ENCODE data around the gene PPP2R5D. TPM values are rescaled to one million over a fixed set of nuclear protein-coding genes. Genes with fewer than 3 reads are reported as not detected.
A peak's percentile ranks its signal among the peaks of the same experiment; 100 is the strongest.

PPP2R5D gene
- total and polyA plus RNA-seq, 2 of the 8 experiments (the other 6 are each of a cell fraction or from before 2014, with no cell fraction given): 52.1 to 55.7 TPM

GRCh38 chr6:43058531-43058930, 74.2 kb downstream of the PPP2R5D start:
- H4K91ac ChIP-seq (replicated peaks; ENCODE audit: insufficient read length, low read length): no peak overlapping the region
- H3K14ac ChIP-seq (ENCODE audit: insufficient read length): no peak overlapping the region
- no peaks in the 10 kb centered on the region for H3K9me3 ChIP-seq (ENCODE audit: insufficient read depth in 2 of 2, low read depth in 1 of 2, low read length in 1 of 2)
- H2BK12ac ChIP-seq (ENCODE audit: low read depth, low read length): no peak overlapping the region
- peak overlapping the region; percentile 83; the same call in 1 of the 2 replicates for H3K27ac ChIP-seq (ENCODE audit: low read depth, low read length)
- no peak overlapping the region for H2BK20ac ChIP-seq (ENCODE audit: low read length)
- peak overlapping the region; percentile 82 to 92 (median 91); a peak in 6 of 7 replicates for H3K9ac ChIP-seq (replicated peaks in 1 of 4; ENCODE audit: extremely low read depth in 1 of 4, low read depth in 3 of 4, low read length in 3 of 4)
- no peaks in the 10 kb centered on the region for H4K20me1 ChIP-seq (replicated peaks in 1 of 2; ENCODE audit: control insufficient read depth in 1 of 2, insufficient read depth in 2 of 2, low read length in 2 of 2)
- no peak overlapping the region; the same call in 1 of the 2 replicates for H2AK5ac ChIP-seq (ENCODE audit: low read depth, low read length)
- H2BK15ac ChIP-seq (ENCODE audit: low read length): no peak overlapping the region
- peak overlapping the region; percentile 74 to 92 for H3K4me2 ChIP-seq (ENCODE audit: insufficient read depth in 1 of 2, low read depth in 2 of 2, low read length in 2 of 2)
- H3K27me3 ChIP-seq (replicated peaks in 1 of 4; ENCODE audit: control insufficient read depth in 3 of 4, extremely low read depth in 1 of 4, insufficient read depth in 3 of 4, low read length in 3 of 4): no peaks in the 10 kb centered on the region
- no peak for FAIRE-seq
- no peak overlapping the region for H3K18ac ChIP-seq (ENCODE audit: extremely low read depth, low read length)
- peaks cover 10% of the 10 kb centered on the region; the same call in 1 of the 2 replicates for H3K23me2 ChIP-seq (ENCODE audit: low read depth, low read length)
- H3K56ac ChIP-seq (replicated peaks; ENCODE audit: insufficient read length, low read depth, low read length): no peak overlapping the region
- 88% methylated on average over 1 of the region's 1 CpG; no CpG with 5 or more reads in 1 of the 2 experiments for WGBS, 2 experiments (ENCODE audit: extremely low coverage in 1 of 2, insufficient coverage in 1 of 2, insufficient read length in 1 of 2, insufficient replicate concordance in 2 of 2, low coverage in 1 of 2, low lambda C conversion rate in 2 of 2, missing lambda C conversion rate in 1 of 2)
- H3K79me2 ChIP-seq (ENCODE audit: control insufficient read depth in 1 of 2, insufficient read depth in 2 of 2, low read length in 2 of 2): peaks cover 6 to 16% of the 10 kb centered on the region in 2 experiments; a peak in 3 of 4 replicates
- TF ChIP-seq SUZ12 (IDR thresholded peaks at IDR 0.05; ENCODE audit: low read length) (no peak), JUN (IDR thresholded peaks at IDR 0.05; ENCODE audit: low read depth, low read length) (no peak)
- H3K23ac ChIP-seq (ENCODE audit: insufficient read length): no peak overlapping the region
- H4K5ac ChIP-seq (ENCODE audit: insufficient read length, low read depth, low read length): no peak overlapping the region
- peaks cover 3 to 16% (median 11%) of the 10 kb centered on the region in 4 experiments; a peak in 6 of 8 replicates for H3K36me3 ChIP-seq (ENCODE audit: control insufficient read depth in 2 of 4, insufficient read depth in 4 of 4, low read length in 3 of 4)
- no peak overlapping the region for H2AFZ ChIP-seq (ENCODE audit: low read length)
- peaks cover 4 to 12% (median 5%) of the 10 kb centered on the region in 4 experiments; a peak in 5 of 7 replicates for H3K4me1 ChIP-seq (replicated peaks in 1 of 4; ENCODE audit: control insufficient read depth in 3 of 4, insufficient read depth in 4 of 4, low read length in 3 of 4)
- no peak overlapping the region for H2BK5ac ChIP-seq (ENCODE audit: low read depth, low read length)
- CTCF ChIA-PET (ENCODE audit: partially characterized antibody): interaction anchor here (0.7 to 3.1 kb wide), 6 partner anchors 8 to 87 kb away, joined by 3 to 20 read pairs (median 4); no protein-coding TSS in a partner anchor
- H3K4ac ChIP-seq (replicated peaks; ENCODE audit: insufficient read length, low read depth, low read length): no peak overlapping the region
- POLR2A ChIA-PET (ENCODE audit: partially characterized antibody): interaction anchor here (1.0 to 3.5 kb wide), 17 partner anchors 9 to 171 kb away, joined by 3 to 19 read pairs (median 5); partner anchors contain the start of genes DNPH1, KLHDC3, MEA1 and PEX6
- peaks cover 14% of the 10 kb centered on the region for H3K79me1 ChIP-seq (ENCODE audit: low read depth, low read length)
- H2BK120ac ChIP-seq (replicated peaks; ENCODE audit: low read depth, low read length): no peak overlapping the region
- no peak for DNase-seq (ENCODE audit: low read depth in 1 of 2, low spot score in 2 of 2)
- peak overlapping the region; percentile 90 to 99 (median 98) for H3K4me3 ChIP-seq (ENCODE audit: extremely low read depth in 1 of 4, insufficient read depth in 2 of 4, low read depth in 3 of 4, low read length in 4 of 4)
- no peak overlapping the region for H4K8ac ChIP-seq (ENCODE audit: extremely low read depth, insufficient read depth, low read length)

All from H1 (cell line).